Left lung (tissue), 10 donors: ENCODE results near the gene CCNG1. TPM values are rescaled to one million over a fixed set of nuclear protein-coding genes. Genes with fewer than 3 reads are reported as not detected.

Experiments
- ATAC-seq: fragments of 200-7000 bp; cut with Tn5 transposase; one replicate; pipeline ENCODE4 v1.9.1; 2020; ENCODE audit warnings: moderate library complexity
- DNase-seq, 4 donors: peaks; one replicate each; pipeline ENCODE4 v3.0.0-alpha.2; 2013 to 2020
- H3K27ac ChIP-seq, 2 donors: fragments of 200-600 bp; sonication (generic) in 1 of 2; one replicate each; pipeline versions ENCODE4 v1.5.0 to v1.8.0; 2020 to 2021
- H3K27me3 ChIP-seq, 2 donors: fragments of 200-600 bp; sonication (generic) in 1 of 2; one replicate each; pipeline versions ENCODE4 v1.5.0 to v1.8.0; 2020 to 2021
- H3K36me3 ChIP-seq, 2 donors: fragments of 200-600 bp; sonication (generic) in 1 of 2; one replicate each; pipeline versions ENCODE4 v1.5.0 to v1.8.0; 2020 to 2021
- H3K4me1 ChIP-seq, 2 donors: fragments of 200-600 bp; one replicate each; pipeline ENCODE4 v1.8.0; 2021
- H3K4me3 ChIP-seq, 2 donors: fragments of 200-600 bp; sonication (generic) in 1 of 2; one replicate each; pipeline versions ENCODE4 v1.5.0 to v1.8.0; 2020 to 2021; ENCODE audit warnings: mild to moderate bottlenecking in 1 of 2
- H3K9me3 ChIP-seq, 2 donors: fragments of 200-600 bp; sonication (generic) in 1 of 2; one replicate each; pipeline versions ENCODE4 v1.5.0 to v1.8.0; 2020 to 2021
- intact Hi-C, 2 donors: fragments of 100-400 bp; cut with DNase I; formaldehyde crosslinking; loops; one replicate each; pipeline versions ENCODE4 v1.11.2 to v1.14.2; 2022
- polyA plus RNA-seq, 6 donors: library from polyadenylated mRNA; unstranded; fragments of 120-200 nt; gene quantifications; one replicate each; pipeline ENCODE4 v1.2.1, GENCODE V29; 2013; ENCODE audit not compliant: insufficient read length in 6 of 6
- total RNA-seq, 2 donors: library from RNA; stranded (reverse); fragmentation: NEBNext Ultra II Directional; extraction: Animal tissue kit (Norgen Biotek cat#: 25700); gene quantifications; one replicate each; pipeline ENCODE4 v1.2.1, GENCODE V29; 2021
- TF ChIP-seq, protein P1 (sequence below), 2 donors: fragments of 200-600 bp; sonication (generic) in 1 of 2; IDR thresholded peaks; one replicate each; pipeline versions ENCODE4 v1.5.0 to v1.8.0; 2021; ENCODE audit warnings: antibody characterized with exemption in 2 of 2
- donor health status: DM: no; HTN: yes; CAD: no.
- donor health status: DM: no; HTN: no; CAD: no.

CCNG1 gene
- total and polyA plus RNA-seq, 8 donors: 76.0 to 173 (median 145) TPM

DNA sequence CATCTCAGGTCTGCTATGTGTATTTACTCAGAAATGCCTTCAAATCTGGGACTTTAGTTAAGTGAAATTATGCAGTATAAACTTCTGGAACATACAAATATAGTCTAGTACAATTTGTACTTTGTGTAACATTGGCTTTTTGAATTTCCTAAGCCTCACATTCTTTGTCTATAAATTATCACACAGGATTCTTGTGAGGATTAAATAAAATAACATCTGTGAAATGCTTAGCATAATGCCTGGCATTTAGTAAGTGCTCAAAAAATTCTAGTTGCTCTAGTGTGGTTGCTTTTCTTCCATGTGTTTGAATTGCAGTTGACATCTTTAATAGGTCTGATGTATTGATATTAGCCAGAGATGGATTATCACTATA is 25.7 kb downstream of the CCNG1 start:
- H3K4me1 ChIP-seq: peaks cover 10 to 34% of the 10 kb centered on the region in 2 donors
- TF ChIP-seq, protein P1, sequence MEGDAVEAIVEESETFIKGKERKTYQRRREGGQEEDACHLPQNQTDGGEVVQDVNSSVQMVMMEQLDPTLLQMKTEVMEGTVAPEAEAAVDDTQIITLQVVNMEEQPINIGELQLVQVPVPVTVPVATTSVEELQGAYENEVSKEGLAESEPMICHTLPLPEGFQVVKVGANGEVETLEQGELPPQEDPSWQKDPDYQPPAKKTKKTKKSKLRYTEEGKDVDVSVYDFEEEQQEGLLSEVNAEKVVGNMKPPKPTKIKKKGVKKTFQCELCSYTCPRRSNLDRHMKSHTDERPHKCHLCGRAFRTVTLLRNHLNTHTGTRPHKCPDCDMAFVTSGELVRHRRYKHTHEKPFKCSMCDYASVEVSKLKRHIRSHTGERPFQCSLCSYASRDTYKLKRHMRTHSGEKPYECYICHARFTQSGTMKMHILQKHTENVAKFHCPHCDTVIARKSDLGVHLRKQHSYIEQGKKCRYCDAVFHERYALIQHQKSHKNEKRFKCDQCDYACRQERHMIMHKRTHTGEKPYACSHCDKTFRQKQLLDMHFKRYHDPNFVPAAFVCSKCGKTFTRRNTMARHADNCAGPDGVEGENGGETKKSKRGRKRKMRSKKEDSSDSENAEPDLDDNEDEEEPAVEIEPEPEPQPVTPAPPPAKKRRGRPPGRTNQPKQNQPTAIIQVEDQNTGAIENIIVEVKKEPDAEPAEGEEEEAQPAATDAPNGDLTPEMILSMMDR (IDR thresholded peaks at IDR 0.05): no peak

DNA sequence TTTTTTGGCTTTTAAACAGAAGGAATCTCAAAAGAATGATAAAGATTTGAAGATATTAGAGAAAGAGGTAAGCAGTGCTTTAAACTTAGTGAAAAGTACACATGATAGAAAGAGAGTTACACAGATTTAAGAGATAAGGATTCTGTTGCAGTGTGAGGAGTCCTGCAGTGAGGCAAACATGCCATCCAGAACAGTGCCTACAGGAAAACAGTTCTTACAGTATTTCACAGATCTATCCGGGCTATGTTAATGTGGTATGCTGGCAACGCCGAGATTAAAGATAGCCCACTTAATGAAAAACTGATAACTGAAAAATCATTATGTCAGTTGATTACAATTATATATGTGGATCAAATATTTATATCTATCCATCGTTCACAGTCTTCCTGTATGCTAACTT is 30.3 kb downstream of the CCNG1 start:
- DNase-seq (no peak), ATAC-seq (no peak)
- H3K9me3 ChIP-seq: no peaks in the 10 kb centered on the region
- H3K36me3 ChIP-seq: peaks cover 0 to 5% of the 10 kb centered on the region in 2 donors
- intact Hi-C loops: no loop called here
- H3K4me3 ChIP-seq: no peak overlapping the region
- TF ChIP-seq, protein P1 (IDR thresholded peaks at IDR 0.05): no peak
- no peaks in the 10 kb centered on the region for H3K27me3 ChIP-seq
- no peak overlapping the region for H3K27ac ChIP-seq
- peaks cover 0 to 3% of the 10 kb centered on the region in 2 donors for H3K4me1 ChIP-seq

More for the DNA sequence above, 25.7 kb downstream of the CCNG1 start:
- DNase-seq (no peak), ATAC-seq (no peak)
- Histone ChIP-seq H3K27me3 (no peaks in the 10 kb centered on the region), H3K36me3 (no peaks in the 10 kb centered on the region), H3K4me3 (no peak overlapping the region), H3K27ac (no peak overlapping the region), H3K9me3 (no peaks in the 10 kb centered on the region)
- intact Hi-C loops: no loop called here

DNA sequence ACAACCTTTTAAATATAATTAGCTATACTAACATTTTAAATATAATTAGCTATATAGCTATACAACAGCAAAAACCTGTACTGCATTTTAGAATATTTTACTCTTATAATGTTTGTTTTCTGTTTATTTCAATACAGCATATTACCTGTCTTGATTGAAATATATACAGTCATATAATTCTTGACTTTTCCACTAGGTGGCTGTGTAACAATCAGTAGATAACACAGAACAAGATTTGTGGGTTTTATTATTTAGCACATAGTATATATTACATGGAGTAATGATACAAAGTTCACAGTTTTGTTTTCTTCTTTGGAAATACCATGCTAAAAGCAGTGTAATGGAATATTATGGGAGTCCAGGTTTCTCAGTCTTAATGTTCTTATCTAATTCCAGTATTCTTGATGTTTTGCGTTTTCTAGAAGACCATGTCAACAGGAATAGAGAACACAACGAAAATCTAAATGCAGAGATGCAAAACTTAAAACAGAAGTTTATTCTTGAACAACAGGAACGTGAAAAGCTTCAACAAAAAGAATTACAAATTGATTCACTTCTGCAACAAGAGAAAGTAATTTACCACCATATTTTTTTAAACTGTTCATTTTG is 36.3 kb downstream of the CCNG1 start:
- no peak for ATAC-seq
- H3K27ac ChIP-seq: no peak overlapping the region
- TF ChIP-seq, protein P1 (IDR thresholded peaks at IDR 0.05): no peak

DNA sequence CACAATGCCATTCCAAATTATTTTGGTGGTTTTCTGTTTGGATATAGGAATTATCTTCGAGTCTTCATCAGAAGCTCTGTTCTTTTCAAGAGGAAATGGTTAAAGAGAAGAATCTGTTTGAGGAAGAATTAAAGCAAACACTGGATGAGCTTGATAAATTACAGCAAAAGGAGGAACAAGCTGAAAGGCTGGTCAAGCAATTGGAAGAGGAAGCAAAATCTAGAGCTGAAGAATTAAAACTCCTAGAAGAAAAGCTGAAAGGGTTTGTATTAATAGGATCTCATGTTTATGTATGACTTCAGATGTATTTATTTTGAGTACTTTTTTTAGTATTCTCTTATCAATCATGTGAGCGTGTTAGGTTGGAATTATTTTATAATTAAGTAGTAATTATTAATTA is 38.0 kb downstream of the CCNG1 start:
- ATAC-seq (no peak), DNase-seq (no peak)
- TF ChIP-seq, protein P1 (IDR thresholded peaks at IDR 0.05): no peak
- intact Hi-C loops: no loop called here
- Histone ChIP-seq H3K4me3 (no peak overlapping the region), H3K27ac (no peak overlapping the region), H3K36me3 (peaks cover 0 to 6% of the 10 kb centered on the region in 2 donors), H3K9me3 (no peaks in the 10 kb centered on the region), H3K4me1 (no peaks in the 10 kb centered on the region), H3K27me3 (no peaks in the 10 kb centered on the region)

More for the DNA sequence above, 36.3 kb downstream of the CCNG1 start:
- H3K36me3 ChIP-seq: peaks cover 0 to 6% of the 10 kb centered on the region in 2 donors
- no peak for DNase-seq
- H3K4me1 ChIP-seq: no peaks in the 10 kb centered on the region
- H3K9me3 ChIP-seq: no peaks in the 10 kb centered on the region
- intact Hi-C loops: no loop called here
- no peak overlapping the region for H3K4me3 ChIP-seq
- H3K27me3 ChIP-seq: no peaks in the 10 kb centered on the region

DNA sequence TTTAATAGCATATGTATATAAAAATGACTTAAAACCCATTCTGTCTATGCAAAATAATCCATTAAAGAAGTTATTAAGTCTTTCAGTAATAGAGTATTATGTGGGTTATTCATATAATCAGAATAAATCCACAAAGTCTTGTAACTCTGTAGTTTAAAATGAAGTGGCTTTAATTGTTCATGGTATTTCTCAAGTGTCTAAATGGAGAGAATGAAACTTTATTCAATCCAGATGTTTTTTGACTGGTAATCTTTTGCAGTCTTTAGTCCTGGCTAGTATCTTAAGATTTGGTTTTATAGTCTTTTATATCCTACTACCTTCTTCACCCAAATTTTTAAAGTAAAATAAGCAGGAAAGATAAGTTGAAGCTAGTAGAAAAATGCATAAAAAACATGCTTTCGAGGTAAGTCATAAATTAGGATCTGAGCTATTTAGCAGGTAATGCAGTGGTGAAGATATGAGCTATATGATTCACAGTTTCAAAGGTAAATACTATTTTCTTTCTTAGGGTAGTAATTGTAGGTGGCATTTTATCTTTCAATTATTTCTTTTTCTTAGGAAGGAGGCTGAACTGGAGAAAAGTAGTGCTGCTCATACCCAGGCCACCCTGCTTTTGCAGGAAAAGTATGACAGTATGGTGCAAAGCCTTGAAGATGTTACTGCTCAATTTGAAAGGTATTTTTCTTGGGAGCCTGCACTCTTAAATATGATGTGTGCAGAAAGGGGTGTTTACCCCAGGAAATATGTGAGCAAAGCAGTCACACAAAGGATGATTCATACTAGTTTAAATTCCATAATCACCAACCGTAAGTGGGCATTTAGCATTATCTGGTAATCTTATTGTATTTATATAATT is 41.0 kb downstream of the CCNG1 start:
- no peaks in the 10 kb centered on the region for H3K27me3 ChIP-seq
- intact Hi-C loops: no loop called here
- DNase-seq (no peak), ATAC-seq (no peak)
- TF ChIP-seq, protein P1 (IDR thresholded peaks at IDR 0.05): no peak
- no peak overlapping the region for H3K27ac ChIP-seq
- H3K4me3 ChIP-seq: no peak overlapping the region
- peaks cover 0 to 4% of the 10 kb centered on the region in 2 donors for H3K36me3 ChIP-seq
- no peaks in the 10 kb centered on the region for H3K9me3 ChIP-seq
- H3K4me1 ChIP-seq: no peaks in the 10 kb centered on the region
